Upper lobe of left lung (tissue), 4 donors: ENCODE data around the gene CDC25B.

Experiments
- EP300 ChIP-seq, 4 donors: sonication (generic); formaldehyde crosslinking; IDR thresholded peaks; one replicate each; pipeline ENCODE4 v1.5.1; 2017; ENCODE audit warnings: antibody characterized with exemption in 4 of 4, control low read depth in 2 of 4
- POLR2A ChIP-seq, 4 donors: fragments of 450-650 bp; IDR thresholded peaks; one replicate each; pipeline ENCODE4 v1.5.1; 2016 to 2017; ENCODE audit warnings: antibody characterized with exemption in 4 of 4, mild to moderate bottlenecking in 2 of 4
- POLR2AphosphoS5 ChIP-seq, 2 donors: sonication (generic); formaldehyde crosslinking; IDR thresholded peaks; one replicate each; pipeline ENCODE4 v1.5.1; 2017; ENCODE audit warnings: antibody characterized with exemption in 2 of 2
- TF ChIP-seq, protein P1 (sequence below), 6 experiments: fragments of 450-650 bp in 4 of 6; fragments of 200-600 bp in 2 of 6; sonication (generic) in 2 of 6; IDR thresholded peaks; one replicate each; pipeline ENCODE4 v1.5.1; 2016 to 2019; ENCODE audit warnings: antibody characterized with exemption in 6 of 6

- TF ChIP-seq POLR2A (IDR thresholded peaks at IDR 0.05) (no peak), EP300 (IDR thresholded peaks at IDR 0.05) (no peak), POLR2AphosphoS5 (IDR thresholded peaks at IDR 0.05) (no peak)
- TF ChIP-seq, protein P1, sequence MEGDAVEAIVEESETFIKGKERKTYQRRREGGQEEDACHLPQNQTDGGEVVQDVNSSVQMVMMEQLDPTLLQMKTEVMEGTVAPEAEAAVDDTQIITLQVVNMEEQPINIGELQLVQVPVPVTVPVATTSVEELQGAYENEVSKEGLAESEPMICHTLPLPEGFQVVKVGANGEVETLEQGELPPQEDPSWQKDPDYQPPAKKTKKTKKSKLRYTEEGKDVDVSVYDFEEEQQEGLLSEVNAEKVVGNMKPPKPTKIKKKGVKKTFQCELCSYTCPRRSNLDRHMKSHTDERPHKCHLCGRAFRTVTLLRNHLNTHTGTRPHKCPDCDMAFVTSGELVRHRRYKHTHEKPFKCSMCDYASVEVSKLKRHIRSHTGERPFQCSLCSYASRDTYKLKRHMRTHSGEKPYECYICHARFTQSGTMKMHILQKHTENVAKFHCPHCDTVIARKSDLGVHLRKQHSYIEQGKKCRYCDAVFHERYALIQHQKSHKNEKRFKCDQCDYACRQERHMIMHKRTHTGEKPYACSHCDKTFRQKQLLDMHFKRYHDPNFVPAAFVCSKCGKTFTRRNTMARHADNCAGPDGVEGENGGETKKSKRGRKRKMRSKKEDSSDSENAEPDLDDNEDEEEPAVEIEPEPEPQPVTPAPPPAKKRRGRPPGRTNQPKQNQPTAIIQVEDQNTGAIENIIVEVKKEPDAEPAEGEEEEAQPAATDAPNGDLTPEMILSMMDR (IDR thresholded peaks at IDR 0.05): no peak
These were observed 1.2 kb upstream of the CDC25B start for GRCh38 chr20:3794701-3795420.
